Muscle of back (tissue), 11 donors: Measurements from ENCODE around the gene SH3PXD2A. TPM values are rescaled to one million over a fixed set of nuclear protein-coding genes. Genes with fewer than 3 reads are reported as not detected.

Experiments used
- DNase-seq, 3 donors: peaks; one replicate each; pipeline versions ENCODE4 v3.0.0 to v3.0.0-alpha.2; 2013
- polyA plus RNA-seq, 10 donors: library from polyadenylated mRNA; unstranded; fragments of 120-200 nt; gene quantifications; one replicate each; pipeline ENCODE4 v1.2.1, GENCODE V29; 2013; ENCODE audit not compliant: insufficient read length in 10 of 10

SH3PXD2A gene
- polyA plus RNA-seq, 10 donors: 72.3 to 88.0 (median 76.6) TPM

DNA sequence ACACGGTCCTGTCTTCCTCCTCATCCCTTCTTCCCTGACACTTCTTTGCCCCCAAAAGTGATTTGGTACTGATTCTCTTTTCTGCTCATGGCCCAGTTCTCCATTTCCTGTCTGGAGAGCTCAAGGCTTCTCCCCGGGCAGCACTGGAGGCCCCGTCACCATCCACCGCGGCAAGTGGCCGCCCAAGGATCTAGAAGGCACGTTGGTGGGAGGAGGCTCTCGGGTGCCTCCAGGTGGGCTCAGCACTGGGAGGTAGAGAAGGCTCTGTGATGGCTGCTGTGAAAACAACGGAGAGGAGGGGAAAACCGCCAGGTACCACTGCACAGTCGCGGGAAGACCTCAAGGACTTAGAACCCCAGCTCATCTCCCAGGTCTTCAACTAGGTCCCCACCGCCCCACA lies 227.5 kb downstream of the SH3PXD2A start:
- no peak for DNase-seq

DNA sequence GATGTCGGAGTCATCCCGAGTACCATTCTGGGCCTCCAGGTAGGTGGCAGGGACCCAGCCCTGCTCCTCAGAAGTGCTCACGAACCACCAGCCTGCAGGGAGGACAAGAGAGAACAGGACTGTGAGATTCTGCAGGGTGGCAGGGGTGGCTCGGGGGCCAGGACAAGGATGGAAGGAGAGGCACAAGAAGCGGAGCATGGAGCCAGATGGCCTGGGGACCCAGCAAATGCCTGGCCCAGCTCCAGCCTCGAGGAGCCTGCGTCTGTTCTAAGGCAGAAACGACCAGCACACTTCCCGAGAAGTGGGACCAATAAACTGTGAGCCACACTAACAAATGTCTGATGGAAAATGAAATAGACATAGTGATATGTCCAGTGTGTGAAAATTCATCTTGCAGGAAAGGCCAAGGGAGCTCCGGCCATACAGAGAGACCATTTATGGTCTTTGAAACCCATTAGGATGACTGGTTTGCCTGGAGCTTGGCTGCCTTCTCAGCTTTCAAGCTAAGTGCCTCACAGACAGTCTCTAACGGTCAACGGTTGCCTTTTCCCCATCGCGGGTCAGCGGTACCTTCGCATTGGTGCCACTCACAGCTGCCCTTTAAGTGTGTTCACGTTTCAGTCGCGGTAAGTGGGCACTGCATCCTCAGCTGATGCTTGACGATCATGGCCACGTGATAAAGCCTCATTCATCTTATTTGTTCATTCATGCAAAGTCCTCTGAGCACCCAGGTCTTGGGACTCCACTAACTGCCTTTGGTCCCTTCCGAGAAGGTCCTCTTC lies 228.1 kb downstream of the SH3PXD2A start:
- DNase-seq: no peak

- DNase-seq: no peak
These were observed 229.2 kb downstream of the SH3PXD2A start for GRCh38 chr10:103626178-103626577.

DNA sequence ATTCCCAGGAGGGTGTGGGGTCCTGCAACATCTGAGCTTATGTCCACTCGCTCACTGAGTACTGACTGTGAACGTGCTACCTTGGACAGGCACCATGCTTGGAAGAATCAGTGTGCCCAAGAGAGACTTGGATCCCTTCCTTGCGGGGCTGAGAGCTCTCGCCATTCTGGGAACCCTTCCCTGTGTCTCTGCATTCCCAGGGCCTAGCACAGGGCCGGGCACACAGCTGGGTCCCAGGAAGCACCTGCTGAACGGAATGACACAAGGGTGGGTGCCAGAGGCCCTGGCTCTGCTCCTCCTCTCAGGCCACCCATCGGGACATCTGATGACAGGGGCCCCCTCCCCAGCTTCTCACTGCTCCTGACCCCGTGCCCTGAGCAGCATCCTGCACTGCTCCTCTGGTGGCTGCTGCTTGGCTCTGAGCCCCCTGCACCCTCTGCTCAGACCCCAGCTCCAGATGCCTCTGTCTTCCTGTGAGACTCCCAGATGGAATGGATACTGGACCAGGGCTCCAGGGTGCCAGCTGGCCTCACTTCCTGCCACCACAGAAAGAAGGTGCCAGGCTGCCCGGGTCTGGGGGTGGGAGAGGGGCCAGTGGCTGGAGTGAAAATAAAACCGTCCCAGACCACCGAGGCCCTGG lies 232.3 kb downstream of the SH3PXD2A start:
- DNase-seq: no peak

GRCh38 chr10:103622286-103622685 lies 233.1 kb downstream of the SH3PXD2A start:
- no peak for DNase-seq

GRCh38 chr10:103621783-103622125 lies 233.6 kb downstream of the SH3PXD2A start:
- no peak for DNase-seq

DNA sequence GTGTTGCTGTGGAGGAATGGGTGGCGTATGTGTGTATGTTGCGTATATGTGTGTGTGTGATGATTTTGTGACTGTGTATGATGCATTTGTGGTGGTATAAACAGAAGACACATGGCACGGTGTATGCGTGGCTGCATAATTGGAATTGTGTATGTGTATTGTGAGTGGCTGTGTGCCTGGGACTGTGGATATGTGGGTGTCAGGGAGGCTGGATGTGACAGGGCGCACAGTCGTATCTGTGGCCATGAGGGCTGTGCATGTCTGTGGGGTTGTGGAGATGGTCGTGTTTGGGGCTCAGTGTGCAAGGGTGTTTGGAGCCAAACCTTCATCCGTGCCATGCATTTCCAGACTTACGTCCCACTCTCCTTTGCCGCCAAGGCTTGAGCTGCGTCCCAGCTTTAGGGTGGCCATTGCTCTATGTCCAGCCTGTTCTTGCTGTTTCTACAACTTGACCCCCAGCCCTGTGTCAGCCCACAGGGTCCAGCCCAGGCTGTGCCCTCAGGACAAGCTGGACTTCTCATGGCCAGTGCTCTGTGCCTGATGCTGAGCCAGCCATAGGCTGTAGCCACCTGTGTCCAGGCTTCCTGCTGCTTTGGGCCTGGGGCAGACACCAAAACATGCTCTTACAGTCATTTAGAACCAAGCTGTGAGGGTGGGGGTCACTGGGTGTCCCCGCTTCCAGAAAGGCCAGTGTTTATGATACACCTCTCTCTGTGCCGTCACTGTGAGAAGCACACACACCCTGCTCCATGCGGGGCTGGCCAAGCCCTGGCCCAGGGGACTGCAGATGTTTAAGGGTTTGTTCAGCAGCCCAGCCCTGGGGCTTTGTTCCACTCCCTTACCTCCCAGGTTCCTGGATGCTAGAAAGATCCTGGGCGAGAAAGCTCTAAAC lies 234.2 kb downstream of the SH3PXD2A start:
- DNase-seq: peak in 1 of 3 donors; percentile 47

GRCh38 chr10:103620352-103620740 lies 235.0 kb downstream of the SH3PXD2A start:
- DNase-seq: peak in 1 of 3 donors; percentile 64

DNA sequence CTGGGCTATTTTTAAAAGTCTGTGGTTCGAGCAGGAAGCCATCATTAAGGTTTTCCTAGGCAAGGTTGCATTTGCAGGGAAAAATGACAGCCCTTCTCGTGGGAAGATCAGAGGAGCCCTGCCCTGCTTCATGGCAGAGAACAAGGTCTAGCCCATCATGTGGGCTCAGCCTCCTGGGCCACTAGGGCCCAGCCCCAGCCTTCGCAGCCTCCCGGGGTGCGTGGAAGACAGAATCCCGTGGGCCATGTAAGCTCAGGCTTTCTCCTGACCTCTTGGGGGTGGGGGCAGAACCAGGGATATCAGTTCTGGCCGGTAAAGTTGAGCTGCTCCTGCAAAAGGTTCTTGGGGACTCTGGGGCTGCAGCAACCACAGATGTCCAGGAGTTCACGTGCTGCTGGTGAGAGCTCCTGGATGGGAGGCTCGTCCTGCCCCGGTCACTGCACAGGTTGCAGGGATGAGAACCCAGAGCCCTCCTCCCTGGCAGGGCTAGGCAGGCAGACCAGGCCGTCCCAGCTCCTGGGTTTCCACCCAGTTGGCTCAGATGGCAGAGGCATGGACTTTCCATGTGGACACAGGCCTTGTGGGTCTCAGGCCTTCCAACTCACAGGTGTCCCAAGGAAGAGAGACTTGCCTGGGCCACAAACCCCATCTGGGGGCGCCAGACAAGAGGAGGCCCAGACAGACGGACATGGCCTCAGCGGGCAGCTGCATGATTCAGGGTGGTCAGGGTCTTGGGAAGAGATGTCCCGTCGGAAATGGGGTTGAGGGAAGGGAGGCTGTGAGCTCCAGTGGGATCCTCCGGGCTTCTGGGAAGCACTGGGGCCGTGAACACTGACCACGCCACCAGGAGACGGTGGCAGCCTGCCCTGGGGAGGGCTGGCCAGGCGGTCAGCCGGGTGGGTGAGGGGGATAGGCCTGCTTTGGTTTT lies 235.7 kb downstream of the SH3PXD2A start:
- DNase-seq: no peak

DNA sequence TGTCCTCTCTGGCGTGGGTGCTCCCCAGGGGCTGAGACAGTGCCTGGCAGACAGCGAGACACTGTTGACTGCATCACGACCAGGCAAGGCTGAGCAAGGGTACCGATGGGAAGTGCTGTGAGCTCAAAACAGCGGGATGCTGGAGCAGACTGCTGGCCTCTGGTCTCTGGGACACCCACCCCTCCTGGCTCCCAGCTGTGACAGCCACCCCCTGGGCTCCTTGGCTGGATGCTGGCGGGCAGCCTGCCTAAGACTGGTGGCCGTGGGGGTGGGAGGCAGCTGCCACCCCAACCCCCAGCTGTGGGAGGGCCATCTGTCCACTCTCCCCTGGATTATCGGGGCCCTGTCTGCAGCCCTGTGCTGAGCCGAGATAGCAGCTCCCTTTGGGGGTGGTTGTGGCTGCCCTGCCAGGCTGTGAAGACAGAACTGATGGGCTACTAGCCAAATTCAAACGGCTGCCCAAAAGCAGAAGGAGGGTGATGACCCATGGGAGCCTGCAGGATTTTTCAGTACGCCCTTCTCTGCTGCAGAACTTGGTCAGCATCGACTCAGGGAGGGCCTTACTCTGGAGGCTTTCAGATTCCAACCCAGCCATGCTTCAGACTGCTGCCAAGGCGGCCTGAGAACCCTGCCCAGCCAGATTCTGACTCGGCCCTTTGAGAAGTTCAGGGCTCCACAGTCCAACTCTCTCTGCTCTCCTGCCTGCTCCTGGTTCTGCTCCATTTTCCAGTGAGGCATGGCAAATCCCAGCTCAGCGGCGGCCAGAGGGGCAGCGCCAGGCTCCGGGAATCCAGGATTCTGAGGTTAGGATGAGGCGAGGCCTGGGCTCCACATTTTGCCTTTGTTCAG lies 236.6 kb downstream of the SH3PXD2A start:
- DNase-seq: peak in 2 of 3 donors; percentile 75 to 77

DNA sequence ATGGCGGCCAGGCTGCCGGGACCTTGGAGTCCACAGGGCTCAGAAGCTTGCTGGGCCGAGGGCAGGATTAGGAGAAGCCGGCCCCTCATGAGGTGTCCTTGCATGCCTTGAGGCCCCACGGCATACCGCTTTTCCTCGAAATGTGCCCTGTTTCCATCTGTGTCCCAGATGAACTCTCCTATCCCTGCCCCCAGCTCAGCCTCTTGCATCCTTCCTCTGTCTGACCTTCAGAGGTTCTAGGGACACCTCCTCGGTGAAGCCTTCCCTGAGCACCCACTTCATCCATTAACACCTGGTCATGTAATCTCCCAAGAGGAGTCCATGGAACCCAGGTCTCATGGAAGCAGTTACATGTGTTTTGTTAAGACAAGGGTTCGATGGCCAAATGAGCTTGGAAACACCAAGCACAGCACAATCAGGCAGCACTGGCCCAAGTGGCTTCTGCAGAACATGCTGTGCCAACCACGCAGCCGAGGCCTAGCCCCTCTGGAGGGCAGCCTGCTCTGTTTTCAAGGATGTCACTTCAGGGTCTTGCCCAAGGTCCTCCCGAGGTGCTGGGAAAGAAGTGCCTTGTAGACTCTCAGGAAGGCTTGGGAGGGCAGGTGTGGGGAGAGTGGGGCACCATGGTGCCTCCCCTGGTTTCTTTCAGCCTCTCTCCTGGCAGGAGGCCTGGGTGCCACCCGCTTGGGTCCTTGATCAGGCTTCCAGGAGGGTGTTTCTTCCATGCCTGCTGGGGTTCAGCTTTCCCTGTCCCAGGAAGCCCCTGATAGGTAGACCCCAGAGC lies 237.6 kb downstream of the SH3PXD2A start:
- DNase-seq: no peak

DNA sequence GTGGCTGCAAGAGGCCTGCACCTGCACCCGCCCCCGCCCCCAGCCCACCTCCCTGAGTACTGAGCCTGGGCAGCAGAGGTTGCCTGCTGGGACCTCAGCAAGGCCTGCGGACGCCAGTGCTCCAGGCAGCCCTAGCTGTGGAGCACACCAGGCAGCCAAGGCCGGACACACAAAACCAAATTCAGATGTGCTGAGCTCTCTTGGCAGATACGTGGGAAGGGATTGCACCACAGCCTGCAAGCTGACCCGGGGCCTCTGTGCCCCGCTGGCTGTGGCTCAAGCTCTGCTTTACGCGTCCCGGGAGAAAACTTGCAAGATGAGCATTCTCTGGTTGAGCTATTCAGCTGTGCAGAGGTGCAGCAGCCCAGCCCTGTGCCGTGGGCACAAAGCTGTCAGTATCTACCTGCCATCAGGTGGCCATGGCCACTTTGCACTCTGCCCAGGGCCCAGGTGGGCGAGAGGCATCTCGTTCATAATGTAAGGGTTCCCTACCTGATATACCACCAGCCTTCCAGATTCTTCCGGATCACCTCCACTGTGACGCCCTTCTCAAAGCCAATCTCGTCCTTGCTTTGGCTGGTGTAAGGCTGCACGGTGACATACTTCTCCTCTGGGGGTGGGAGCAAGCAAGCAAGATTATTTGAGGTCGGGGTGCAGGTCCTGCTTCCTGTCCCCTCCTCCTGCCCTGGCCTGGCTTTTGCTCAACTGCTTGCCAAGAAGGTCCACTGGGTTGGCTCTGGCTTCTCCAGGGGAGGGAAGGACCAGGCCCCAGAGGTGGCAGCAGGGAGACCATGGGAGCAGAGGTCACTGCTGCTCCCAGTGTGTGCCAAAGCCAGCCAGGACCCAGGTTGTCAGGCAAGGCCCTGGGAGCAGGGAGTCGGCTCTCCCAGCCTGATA lies 238.4 kb downstream of the SH3PXD2A start:
- DNase-seq: peak; percentile 58 to 91 (median 74)

DNA sequence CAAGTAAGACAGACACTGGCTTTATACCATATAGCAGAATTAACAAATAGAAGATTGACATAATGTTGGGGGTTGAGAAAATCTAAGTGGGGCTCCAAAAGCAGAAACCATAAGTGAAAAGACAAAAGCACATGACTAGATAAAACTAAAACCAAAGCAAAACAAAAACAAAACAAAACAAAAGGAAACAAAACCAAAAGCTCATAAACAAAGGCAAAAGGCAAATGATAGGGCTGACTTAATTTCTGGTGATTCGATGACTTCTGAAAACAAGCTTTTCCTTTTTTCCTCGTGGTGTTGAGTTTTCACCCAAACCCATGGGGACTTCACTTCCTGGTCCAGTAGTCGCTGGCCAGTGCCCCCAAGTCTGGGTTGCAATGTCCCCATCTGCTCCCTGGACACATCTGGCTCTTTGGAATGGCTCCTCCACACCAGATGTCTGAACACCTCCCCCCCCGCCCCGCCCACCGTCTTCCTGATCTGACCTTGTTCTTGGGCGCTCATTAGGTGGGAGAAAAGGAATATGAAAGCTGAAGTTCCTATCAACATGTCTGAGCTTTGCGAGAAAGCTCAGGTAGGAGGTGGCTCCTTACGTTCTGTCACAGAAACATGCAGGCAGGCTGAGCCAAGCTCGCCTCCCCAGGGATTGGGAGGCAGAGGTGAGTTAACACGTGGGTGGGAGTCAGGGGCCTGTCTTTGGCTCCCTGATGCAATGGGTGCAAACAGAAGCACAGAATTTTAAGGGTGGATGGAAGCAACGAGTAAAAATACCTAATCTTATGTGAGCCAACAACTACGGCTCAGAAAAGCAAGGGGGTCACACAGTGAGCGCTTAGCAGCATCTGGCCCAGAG lies 240.8 kb downstream of the SH3PXD2A start:
- peak in 1 of 3 donors; percentile 77 for DNase-seq

- DNase-seq: no peak
These were observed 241.8 kb downstream of the SH3PXD2A start for GRCh38 chr10:103613616-103614015.

GRCh38 chr10:103612462-103613365 lies 242.7 kb downstream of the SH3PXD2A start:
- DNase-seq: no peak

DNA sequence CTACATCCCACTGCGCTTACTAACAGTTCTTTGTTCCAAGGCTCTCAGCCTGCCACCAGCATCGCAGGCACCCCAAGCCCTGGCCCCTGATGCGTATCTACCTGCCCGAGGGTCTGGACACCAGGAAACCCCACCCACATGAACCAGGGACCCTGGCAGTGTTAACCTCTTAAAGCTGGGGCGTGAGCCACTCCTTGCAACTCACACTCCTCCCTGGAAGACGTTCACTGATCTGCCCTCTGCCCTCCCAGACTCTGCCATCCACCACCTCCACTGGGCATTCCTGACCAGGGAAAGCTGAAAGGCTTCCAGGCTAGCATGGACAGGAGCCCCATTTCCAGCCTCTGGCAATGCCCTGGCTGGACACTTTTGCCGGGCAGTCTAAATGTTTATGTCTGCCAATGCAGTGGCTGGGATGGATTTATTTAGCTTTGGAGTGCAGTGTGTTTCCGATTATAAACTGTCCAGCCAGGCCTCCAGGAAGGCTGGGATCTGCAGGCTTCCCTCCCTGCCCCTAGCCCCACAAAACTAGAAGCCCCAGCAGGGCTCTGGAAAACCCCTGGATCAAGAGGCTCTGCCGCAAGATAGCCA lies 244.4 kb downstream of the SH3PXD2A start:
- DNase-seq: no peak
